ENCODE measurements around the gene NAA10.

The NAA10 gene

GRCh38 chrX:153953892-153954557, 19.2 kb upstream of the NAA10 start:
- Histone ChIP-seq H3K4me3 (replicated peaks; ENCODE audit: low read depth, low read length) (no peak overlapping the region), H3K36me3 (ENCODE audit: control insufficient read depth, insufficient read depth, low read length) (peaks cover 47% of the 10 kb centered on the region), H3K27me3 (replicated peaks; ENCODE audit: control insufficient read depth, insufficient read depth, low read length) (no peaks in the 10 kb centered on the region)
- TF ChIP-seq CTCF (IDR thresholded peaks at IDR 0.05; ENCODE audit: insufficient read depth, low read length, poor library complexity, severe bottlenecking) = no peak
- DNase-seq (ENCODE audit: extremely low read depth, insufficient read length) = no peak

- Histone ChIP-seq H3K36me3 (ENCODE audit: control insufficient read depth, insufficient read depth, low read length) (peaks cover 46% of the 10 kb centered on the region), H3K4me3 (replicated peaks; ENCODE audit: low read depth, low read length) (no peak overlapping the region), H3K27me3 (replicated peaks; ENCODE audit: control insufficient read depth, insufficient read depth, low read length) (no peaks in the 10 kb centered on the region)
- DNase-seq (ENCODE audit: extremely low read depth, insufficient read length) = peak; percentile 77
- TF ChIP-seq CTCF (IDR thresholded peaks at IDR 0.05; ENCODE audit: insufficient read depth, low read length, poor library complexity, severe bottlenecking) = peak; percentile 96
These were observed 18.5 kb upstream of the NAA10 start for GRCh38 chrX:153953342-153953830.

- Histone ChIP-seq H3K27me3 (replicated peaks; ENCODE audit: control insufficient read depth, insufficient read depth, low read length) (no peaks in the 10 kb centered on the region), H3K4me3 (replicated peaks; ENCODE audit: low read depth, low read length) (no peak overlapping the region), H3K36me3 (ENCODE audit: control insufficient read depth, insufficient read depth, low read length) (peaks cover 43% of the 10 kb centered on the region)
- TF ChIP-seq CTCF (IDR thresholded peaks at IDR 0.05; ENCODE audit: insufficient read depth, low read length, poor library complexity, severe bottlenecking) = no peak
- no peak for DNase-seq (ENCODE audit: extremely low read depth, insufficient read length)
These were observed 17.7 kb upstream of the NAA10 start for GRCh38 chrX:153952373-153953026.

- no peak overlapping the region for H3K4me3 ChIP-seq (replicated peaks; ENCODE audit: low read depth, low read length)
- no peak for TF ChIP-seq CTCF (IDR thresholded peaks at IDR 0.05; ENCODE audit: insufficient read depth, low read length, poor library complexity, severe bottlenecking)
- no peaks in the 10 kb centered on the region for H3K27me3 ChIP-seq (replicated peaks; ENCODE audit: control insufficient read depth, insufficient read depth, low read length)
- no peak for DNase-seq (ENCODE audit: extremely low read depth, insufficient read length)
- H3K36me3 ChIP-seq (ENCODE audit: control insufficient read depth, insufficient read depth, low read length) = peaks cover 40% of the 10 kb centered on the region
These were observed 17.0 kb upstream of the NAA10 start for GRCh38 chrX:153951683-153952372.

GRCh38 chrX:153950127-153950526, 15.3 kb upstream of the NAA10 start:
- DNase-seq (ENCODE audit: extremely low read depth, insufficient read length) = no peak
- H3K27me3 ChIP-seq (replicated peaks; ENCODE audit: control insufficient read depth, insufficient read depth, low read length) = no peaks in the 10 kb centered on the region
- TF ChIP-seq CTCF (IDR thresholded peaks at IDR 0.05; ENCODE audit: insufficient read depth, low read length, poor library complexity, severe bottlenecking) = no peak
- H3K36me3 ChIP-seq (ENCODE audit: control insufficient read depth, insufficient read depth, low read length) = peaks cover 29% of the 10 kb centered on the region
- no peak overlapping the region for H3K4me3 ChIP-seq (replicated peaks; ENCODE audit: low read depth, low read length)

Measured in GM06990 (cell line).